Mucosa of stomach (tissue), 1 donor: ENCODE results near the gene AKR7A2.

Experiments
- H3K27me3 ChIP-seq: one replicate; pipeline ENCODE4 v1.7.0; 2013; ENCODE audit warnings: mild to moderate bottlenecking, low read length; ENCODE audit not compliant: control insufficient read depth, insufficient read depth
- H3K36me3 ChIP-seq: one replicate; pipeline ENCODE4 v1.7.0; 2013; ENCODE audit warnings: low read length; ENCODE audit not compliant: control insufficient read depth, insufficient read depth
- H3K4me1 ChIP-seq: one replicate; pipeline ENCODE4 v1.7.0; 2013; ENCODE audit warnings: mild to moderate bottlenecking, low read length; ENCODE audit not compliant: control insufficient read depth, insufficient read depth
- H3K4me3 ChIP-seq: one replicate; pipeline ENCODE4 v1.7.0; 2013; ENCODE audit warnings: low read length
- H3K9ac ChIP-seq: one replicate; pipeline ENCODE4 v1.7.0; 2013; ENCODE audit warnings: mild to moderate bottlenecking, low read length, moderate library complexity
- H3K9me3 ChIP-seq: one replicate; pipeline ENCODE4 v1.7.0; 2013; ENCODE audit warnings: mild to moderate bottlenecking, low read length, moderate library complexity; ENCODE audit not compliant: control insufficient read depth
- donor health status: Pancreatic carcinoma.

Gene AKR7A2

GRCh38 chr1:19329611-19330010 is 17.7 kb upstream of the AKR7A2 start:
- Histone ChIP-seq H3K36me3 (no peaks in the 10 kb centered on the region), H3K9ac (no peak overlapping the region), H3K9me3 (no peaks in the 10 kb centered on the region), H3K4me1 (no peaks in the 10 kb centered on the region), H3K4me3 (no peak overlapping the region), H3K27me3 (no peaks in the 10 kb centered on the region)

- Histone ChIP-seq H3K9me3 (no peaks in the 10 kb centered on the region), H3K9ac (no peak overlapping the region), H3K4me3 (no peak overlapping the region), H3K4me1 (no peaks in the 10 kb centered on the region), H3K36me3 (peaks cover 2% of the 10 kb centered on the region), H3K27me3 (no peaks in the 10 kb centered on the region)
Observed at GRCh38 chr1:19329188-19329587, 17.2 kb upstream of the AKR7A2 start.

- no peaks in the 10 kb centered on the region for H3K27me3 ChIP-seq
- H3K4me1 ChIP-seq, result no peaks in the 10 kb centered on the region
- no peak overlapping the region for H3K4me3 ChIP-seq
- H3K36me3 ChIP-seq, result peaks cover 8% of the 10 kb centered on the region
- no peak overlapping the region for H3K9ac ChIP-seq
- no peaks in the 10 kb centered on the region for H3K9me3 ChIP-seq
Observed at GRCh38 chr1:19328486-19328885, 16.5 kb upstream of the AKR7A2 start.

- Histone ChIP-seq H3K9ac (no peak overlapping the region), H3K36me3 (peaks cover 8% of the 10 kb centered on the region), H3K4me3 (no peak overlapping the region), H3K27me3 (no peaks in the 10 kb centered on the region), H3K4me1 (no peaks in the 10 kb centered on the region), H3K9me3 (no peaks in the 10 kb centered on the region)
Observed at GRCh38 chr1:19327736-19328135, 15.8 kb upstream of the AKR7A2 start.

DNA sequence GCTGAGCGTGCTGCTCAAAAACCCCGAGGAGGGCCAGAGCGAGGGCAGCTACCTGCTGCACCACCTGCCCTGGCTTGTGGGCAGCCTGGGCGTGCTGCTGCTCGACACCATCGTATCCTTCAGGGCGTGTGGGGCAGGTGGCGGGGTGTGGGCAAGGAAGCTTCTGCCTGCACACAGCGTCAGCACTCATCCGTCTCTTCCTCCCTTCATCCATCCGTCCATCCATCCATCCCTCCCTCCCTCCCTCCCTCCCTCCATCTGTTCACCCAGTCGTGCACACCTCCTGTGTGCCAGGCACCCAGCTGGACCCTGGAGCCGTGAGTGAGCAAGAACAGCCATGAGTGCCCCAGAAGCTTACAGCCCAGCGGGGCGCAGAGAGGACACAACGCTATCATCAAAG is 15.4 kb upstream of the AKR7A2 start:
- H3K36me3 ChIP-seq, result peaks cover 8% of the 10 kb centered on the region
- H3K27me3 ChIP-seq, result no peaks in the 10 kb centered on the region
- H3K4me3 ChIP-seq, result no peak overlapping the region
- H3K4me1 ChIP-seq, result no peaks in the 10 kb centered on the region
- H3K9me3 ChIP-seq, result no peaks in the 10 kb centered on the region
- H3K9ac ChIP-seq, result no peak overlapping the region

DNA sequence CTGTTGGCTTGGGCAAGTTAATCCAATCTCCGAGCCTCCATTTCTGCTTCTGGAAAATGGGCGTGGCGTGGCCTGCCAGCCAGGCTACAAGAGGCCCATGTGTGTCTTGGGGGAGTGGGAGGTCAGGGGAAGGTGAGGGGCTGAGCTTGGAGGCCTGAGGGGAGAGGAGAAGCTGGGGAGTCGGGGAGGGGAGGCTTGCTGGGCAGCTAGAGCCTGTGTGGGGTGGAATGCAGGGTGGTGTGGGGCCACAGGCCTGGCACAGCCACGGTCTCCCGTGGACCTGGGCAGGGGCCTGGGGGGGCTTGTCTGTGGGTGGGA is 14.8 kb upstream of the AKR7A2 start:
- Histone ChIP-seq H3K4me3 (no peak overlapping the region), H3K36me3 (peaks cover 8% of the 10 kb centered on the region), H3K9ac (no peak overlapping the region), H3K4me1 (no peaks in the 10 kb centered on the region), H3K9me3 (no peaks in the 10 kb centered on the region), H3K27me3 (no peaks in the 10 kb centered on the region)

- Histone ChIP-seq H3K4me3 (no peak overlapping the region), H3K36me3 (peaks cover 8% of the 10 kb centered on the region), H3K9ac (no peak overlapping the region), H3K9me3 (no peaks in the 10 kb centered on the region), H3K4me1 (no peaks in the 10 kb centered on the region), H3K27me3 (no peaks in the 10 kb centered on the region)
Observed at GRCh38 chr1:19325958-19326747, 14.2 kb upstream of the AKR7A2 start.

- Histone ChIP-seq H3K9me3 (no peaks in the 10 kb centered on the region), H3K4me3 (no peak overlapping the region), H3K9ac (no peak overlapping the region), H3K4me1 (no peaks in the 10 kb centered on the region), H3K36me3 (peaks cover 8% of the 10 kb centered on the region), H3K27me3 (no peaks in the 10 kb centered on the region)
Observed at GRCh38 chr1:19325368-19325957, 13.5 kb upstream of the AKR7A2 start.

GRCh38 chr1:19324665-19324990 is 12.7 kb upstream of the AKR7A2 start:
- Histone ChIP-seq H3K9me3 (no peaks in the 10 kb centered on the region), H3K27me3 (no peaks in the 10 kb centered on the region), H3K36me3 (peaks cover 8% of the 10 kb centered on the region)

GRCh38 chr1:19323987-19324664 is 12.2 kb upstream of the AKR7A2 start:
- Histone ChIP-seq H3K9ac (no peak overlapping the region), H3K27me3 (no peaks in the 10 kb centered on the region), H3K4me1 (no peaks in the 10 kb centered on the region), H3K4me3 (no peak overlapping the region), H3K9me3 (no peaks in the 10 kb centered on the region), H3K36me3 (peaks cover 8% of the 10 kb centered on the region)

More at GRCh38 chr1:19324665-19324990, 12.7 kb upstream of the AKR7A2 start:
- Histone ChIP-seq H3K4me1 (no peaks in the 10 kb centered on the region), H3K4me3 (no peak overlapping the region), H3K9ac (no peak overlapping the region)

DNA sequence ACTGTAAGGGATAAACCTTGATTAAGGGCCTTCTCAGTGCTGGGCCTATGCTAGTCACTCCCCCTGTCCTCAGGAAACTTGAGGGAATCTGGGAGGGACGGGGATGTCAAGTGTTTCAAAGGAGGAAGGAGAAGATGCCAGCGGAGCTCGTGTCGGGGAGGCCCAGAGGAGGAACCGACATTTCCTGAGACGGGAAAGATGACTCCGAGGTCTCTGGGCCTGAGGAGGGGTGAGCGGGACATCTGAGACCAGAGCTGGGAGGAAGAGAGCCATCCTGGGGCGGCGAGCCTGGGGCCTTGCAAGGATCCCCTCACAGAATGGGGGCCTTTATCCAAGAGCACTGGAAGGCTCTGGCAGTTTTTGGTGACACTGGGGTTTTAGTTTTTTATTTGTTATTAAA is 10.5 kb upstream of the AKR7A2 start:
- Histone ChIP-seq H3K9ac (no peak overlapping the region), H3K36me3 (peaks cover 8% of the 10 kb centered on the region), H3K27me3 (no peaks in the 10 kb centered on the region), H3K4me3 (no peak overlapping the region), H3K4me1 (no peaks in the 10 kb centered on the region), H3K9me3 (no peaks in the 10 kb centered on the region)

DNA sequence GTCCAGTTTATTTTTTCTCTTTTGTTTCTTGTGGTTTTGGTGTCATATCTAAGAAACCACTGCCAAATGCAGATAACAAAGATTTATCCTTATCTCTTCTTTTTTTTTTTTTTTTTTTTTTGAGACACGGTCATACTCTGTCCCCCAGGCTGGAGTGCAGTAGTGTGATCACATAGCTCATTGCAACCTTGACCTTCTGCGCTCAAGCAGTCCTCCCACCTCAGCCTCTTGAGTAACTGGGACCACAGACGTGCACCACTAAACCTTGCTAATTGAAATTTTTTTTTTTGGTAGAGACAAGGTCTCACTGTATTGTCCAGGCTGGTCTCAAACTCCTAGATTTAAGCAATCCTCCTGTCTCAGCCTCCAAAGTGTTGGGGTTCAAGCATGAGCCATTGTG is 9.1 kb upstream of the AKR7A2 start:
- no peaks in the 10 kb centered on the region for H3K4me1 ChIP-seq
- H3K36me3 ChIP-seq, result peaks cover 8% of the 10 kb centered on the region
- no peaks in the 10 kb centered on the region for H3K27me3 ChIP-seq
- no peaks in the 10 kb centered on the region for H3K9me3 ChIP-seq
- H3K4me3 ChIP-seq, result no peak overlapping the region
- H3K9ac ChIP-seq, result no peak overlapping the region
